Smooth muscle cell (in vitro differentiated cells): ENCODE data around the gene C11orf91. TPM values are rescaled to one million over a fixed set of nuclear protein-coding genes. Genes with fewer than 3 reads are reported as not detected.
A peak's percentile ranks its signal among the peaks of the same experiment; 100 is the strongest.

Source experiments
- DNase-seq: peaks from one replicate; lab custom pipeline; 2025; ENCODE audit not compliant: unreplicated experiment; lab: John Stamatoyannopoulos, UW
- H2AFZ ChIP-seq: fragments of 200-600 bp; sonication (generic); 2 replicates; pipeline ENCODE4 v1.6.0; 2016; ENCODE audit warnings: antibody characterized with exemption, low read depth, mild to moderate bottlenecking
- H3F3A ChIP-seq: fragments of 200-600 bp; sonication (generic); 2 replicates; pipeline ENCODE4 v1.6.0; 2017; ENCODE audit warnings: antibody characterized with exemption, low read depth
- H3K27ac ChIP-seq: fragments of 200-600 bp; sonication (generic); 2 replicates; pipeline ENCODE4 v1.5.1; 2016; ENCODE audit warnings: low read depth, mild to moderate bottlenecking
- H3K27me3 ChIP-seq: fragments of 200-600 bp; sonication (generic); 2 replicates; pipeline ENCODE4 v1.6.1; 2016; ENCODE audit warnings: low read depth, mild to moderate bottlenecking
- H3K36me3 ChIP-seq: fragments of 200-600 bp; sonication (generic); 2 replicates; pipeline ENCODE4 v1.5.1; 2016; ENCODE audit warnings: low read depth
- H3K4me1 ChIP-seq: fragments of 200-600 bp; sonication (generic); 2 replicates; pipeline ENCODE4 v1.5.1; 2016; ENCODE audit warnings: low read depth
- H3K4me2 ChIP-seq: fragments of 200-600 bp; sonication (generic); 2 replicates; pipeline ENCODE4 v1.6.0; 2016; ENCODE audit warnings: mild to moderate bottlenecking
- H3K4me3 ChIP-seq: fragments of 200-600 bp; sonication (generic); 2 replicates; pipeline ENCODE4 v1.5.1; 2016; ENCODE audit warnings: mild to moderate bottlenecking
- H3K79me2 ChIP-seq: fragments of 200-600 bp; sonication (generic); 2 replicates; pipeline ENCODE4 v1.6.0; 2016; ENCODE audit warnings: low read depth, mild to moderate bottlenecking
- H3K9ac ChIP-seq: fragments of 200-600 bp; sonication (generic); 2 replicates; pipeline ENCODE4 v1.6.0; 2016; ENCODE audit warnings: low read depth
- H3K9me3 ChIP-seq: fragments of 200-600 bp; sonication (generic); replicated peaks from 2 replicates; pipeline ENCODE4 v1.5.1; 2016; ENCODE audit warnings: low read depth
- H4K20me1 ChIP-seq: fragments of 200-600 bp; sonication (generic); 2 replicates; pipeline ENCODE4 v1.6.0; 2016; ENCODE audit warnings: low read depth
- CTCF ChIP-seq: fragments of 200-600 bp; sonication (generic); IDR thresholded peaks from 2 replicates; pipeline ENCODE4 v1.5.1; 2017; ENCODE audit warnings: borderline replicate concordance, mild to moderate bottlenecking, antibody characterized with exemption; ENCODE audit not compliant: insufficient read depth, poor library complexity, severe bottlenecking
- WGBS: methylation state at CpG from one replicate; pipeline ENCODE4 v1.1.7; 2016; ENCODE audit warnings: low lambda C conversion rate; 5-methylcytosine and 5-hydroxymethylcytosine counted together
- polyA plus RNA-seq: library from polyadenylated mRNA; unstranded; fragments of >200 nt; fragmentation: Nextera tagmentation; extraction: Ambion mirVana; gene quantifications from 2 replicates; pipeline ENCODE4 v1.2.1, GENCODE V29; 2016
- total RNA-seq: library from RNA; depleted of rRNA; stranded (reverse); fragments of >200 nt; gene quantifications from 2 replicates; pipeline ENCODE4 v1.2.3, GENCODE V29; 2014

C11orf91 gene
- total and polyA plus RNA-seq, 2 experiments from 2014 or later = 0.57 TPM; not detected in 1

GRCh38 chr11:33695051-33695566 lies 5.5 kb downstream of the C11orf91 start:
- no peak overlapping the region for H2AFZ ChIP-seq
- DNase-seq = no peak
- no peaks in the 10 kb centered on the region for H3K79me2 ChIP-seq
- H3F3A ChIP-seq = peaks cover 18% of the 10 kb centered on the region
- H3K9me3 ChIP-seq = no peaks in the 10 kb centered on the region
- no peak for TF ChIP-seq CTCF
- WGBS = 95% methylated on average over 4 of the region's 4 CpGs
- no peaks in the 10 kb centered on the region for H4K20me1 ChIP-seq
- no peaks in the 10 kb centered on the region for H3K36me3 ChIP-seq
- H3K4me2 ChIP-seq = no peak overlapping the region
- no peak overlapping the region for H3K27ac ChIP-seq
- no peaks in the 10 kb centered on the region for H3K27me3 ChIP-seq
- H3K4me3 ChIP-seq = no peak overlapping the region
- H3K9ac ChIP-seq = no peak overlapping the region
- H3K4me1 ChIP-seq = peaks cover 36% of the 10 kb centered on the region

GRCh38 chr11:33694346-33695050 lies 6.1 kb downstream of the C11orf91 start:
- Histone ChIP-seq H3K4me3 (no peak overlapping the region), H3K79me2 (no peaks in the 10 kb centered on the region), H3K4me2 (no peak overlapping the region), H3K27me3 (no peaks in the 10 kb centered on the region), H3K4me1 (peaks cover 36% of the 10 kb centered on the region), H3K27ac (no peak overlapping the region), H4K20me1 (no peaks in the 10 kb centered on the region), H3K36me3 (no peaks in the 10 kb centered on the region), H2AFZ (no peak overlapping the region), H3K9me3 (no peaks in the 10 kb centered on the region), H3K9ac (no peak overlapping the region), H3F3A (peaks cover 16% of the 10 kb centered on the region)
- TF ChIP-seq CTCF = no peak
- DNase-seq = no peak
- 99% methylated on average over 4 of the region's 4 CpGs for WGBS

- Histone ChIP-seq H3K9ac (peak overlapping the region; percentile 92), H3K4me1 (peaks cover 34% of the 10 kb centered on the region), H3K27me3 (no peaks in the 10 kb centered on the region), H3K36me3 (no peaks in the 10 kb centered on the region), H3K79me2 (no peaks in the 10 kb centered on the region), H3K9me3 (no peaks in the 10 kb centered on the region), H3K27ac (peak overlapping the region; percentile 100), H3F3A (peaks cover 13% of the 10 kb centered on the region), H3K4me3 (peak overlapping the region; percentile 27), H2AFZ (no peak overlapping the region), H4K20me1 (no peaks in the 10 kb centered on the region), H3K4me2 (peak overlapping the region; percentile 79)
- TF ChIP-seq CTCF = no peak
- no peak for DNase-seq
- 76% methylated on average over 5 of the region's 5 CpGs for WGBS
Measured at GRCh38 chr11:33692541-33692940, 8.1 kb downstream of the C11orf91 start.

- Histone ChIP-seq H2AFZ (peak overlapping the region; percentile 50), H3K79me2 (no peaks in the 10 kb centered on the region)
- DNase-seq = peak; percentile 41
Measured at GRCh38 chr11:33692013-33692504, 8.6 kb downstream of the C11orf91 start.

More at GRCh38 chr11:33692013-33692504, 8.6 kb downstream of the C11orf91 start:
- Histone ChIP-seq H3K27ac (peak overlapping the region; percentile 100), H3K9me3 (no peaks in the 10 kb centered on the region), H3K4me2 (peak overlapping the region; percentile 79), H4K20me1 (no peaks in the 10 kb centered on the region), H3K4me3 (peak overlapping the region; percentile 27), H3K4me1 (peaks cover 34% of the 10 kb centered on the region), H3K9ac (peak overlapping the region; percentile 92), H3K36me3 (no peaks in the 10 kb centered on the region), H3F3A (peaks cover 13% of the 10 kb centered on the region), H3K27me3 (no peaks in the 10 kb centered on the region)
- WGBS = 9% methylated on average over 9 of the region's 9 CpGs
- TF ChIP-seq CTCF = no peak
